ENCODE results near the gene LRRC8C.

LRRC8C gene

GRCh38 chr1:89633248-89633799, 404 bp downstream of the LRRC8C start:
- peak in 2 of 3 donors; percentile 25 to 52 for DNase-seq (ENCODE audit: low read depth in 2 of 3, low spot score in 1 of 3)

- DNase-seq (ENCODE audit: low read depth in 2 of 3, low spot score in 1 of 3), result no peak
These were observed 1.1 kb downstream of the LRRC8C start for GRCh38 chr1:89633800-89634625.

GRCh38 chr1:89635825-89636815, 3.2 kb downstream of the LRRC8C start:
- DNase-seq (ENCODE audit: low read depth in 2 of 3, low spot score in 1 of 3), result no peak

GRCh38 chr1:89637496-89637895, 4.6 kb downstream of the LRRC8C start:
- no peak for DNase-seq (ENCODE audit: low read depth in 2 of 3, low spot score in 1 of 3)

GRCh38 chr1:89640440-89640839, 7.5 kb downstream of the LRRC8C start:
- DNase-seq (ENCODE audit: low read depth in 2 of 3, low spot score in 1 of 3), result no peak

GRCh38 chr1:89641781-89642180, 8.9 kb downstream of the LRRC8C start:
- no peak for DNase-seq (ENCODE audit: low read depth in 2 of 3, low spot score in 1 of 3)

- DNase-seq (ENCODE audit: low read depth in 2 of 3, low spot score in 1 of 3), result no peak
These were observed 10.7 kb downstream of the LRRC8C start for GRCh38 chr1:89643577-89643976.

- no peak for DNase-seq (ENCODE audit: low read depth in 2 of 3, low spot score in 1 of 3)
These were observed 11.3 kb downstream of the LRRC8C start for GRCh38 chr1:89644119-89644814.

GRCh38 chr1:89646259-89646658, 13.3 kb downstream of the LRRC8C start:
- no peak for DNase-seq (ENCODE audit: low read depth in 2 of 3, low spot score in 1 of 3)

GRCh38 chr1:89649783-89650182, 16.9 kb downstream of the LRRC8C start:
- DNase-seq (ENCODE audit: low read depth in 2 of 3, low spot score in 1 of 3), result no peak

GRCh38 chr1:89652373-89652772, 19.5 kb downstream of the LRRC8C start:
- no peak for DNase-seq (ENCODE audit: low read depth in 2 of 3, low spot score in 1 of 3)

- DNase-seq (ENCODE audit: low read depth in 2 of 3, low spot score in 1 of 3), result no peak
These were observed 25.0 kb downstream of the LRRC8C start for GRCh38 chr1:89657886-89658285.

GRCh38 chr1:89659322-89660081, 26.6 kb downstream of the LRRC8C start:
- no peak for DNase-seq (ENCODE audit: low read depth in 2 of 3, low spot score in 1 of 3)

- no peak for DNase-seq (ENCODE audit: low read depth in 2 of 3, low spot score in 1 of 3)
These were observed 27.5 kb downstream of the LRRC8C start for GRCh38 chr1:89660224-89661061.

- DNase-seq (ENCODE audit: low read depth in 2 of 3, low spot score in 1 of 3), result no peak
These were observed 33.0 kb downstream of the LRRC8C start for GRCh38 chr1:89665941-89666340.

- no peak for DNase-seq (ENCODE audit: low read depth in 2 of 3, low spot score in 1 of 3)
These were observed 33.7 kb downstream of the LRRC8C start for GRCh38 chr1:89666640-89667039.

GRCh38 chr1:89667691-89668090, 34.8 kb downstream of the LRRC8C start:
- DNase-seq (ENCODE audit: low read depth in 2 of 3, low spot score in 1 of 3), result no peak

- no peak for DNase-seq (ENCODE audit: low read depth in 2 of 3, low spot score in 1 of 3)
These were observed 36.0 kb downstream of the LRRC8C start for GRCh38 chr1:89668961-89669360.

GRCh38 chr1:89669441-89669840, 36.5 kb downstream of the LRRC8C start:
- no peak for DNase-seq (ENCODE audit: low read depth in 2 of 3, low spot score in 1 of 3)
